Tibial nerve (tissue), 4 donors: ENCODE results near the gene TIMD4. TPM values are rescaled to one million over a fixed set of nuclear protein-coding genes. Genes with fewer than 3 reads are reported as not detected.

ENCODE experiments used
- DNase-seq, 2 donors: peaks; one replicate each; pipeline ENCODE4 v3.0.0-alpha.2; 2019; ENCODE audit warnings: low spot score in 2 of 2
- H3K27ac ChIP-seq, 4 donors: fragments of 200-600 bp; sonication (generic) in 3 of 4; one replicate each; pipeline ENCODE4 v1.5.1; 2017 to 2019; ENCODE audit warnings: mild to moderate bottlenecking in 1 of 4
- H3K27me3 ChIP-seq, 2 donors: fragments of 200-600 bp; sonication (generic) in 1 of 2; one replicate each; pipeline versions ENCODE4 v1.5.1 to v1.6.0; 2017 to 2019
- H3K36me3 ChIP-seq, 3 donors: fragments of 200-600 bp; sonication (generic); one replicate each; pipeline ENCODE4 v1.5.1; 2018 to 2019
- H3K4me1 ChIP-seq, 4 donors: fragments of 200-600 bp; sonication (generic) in 3 of 4; one replicate each; pipeline ENCODE4 v1.5.1; 2017 to 2019
- H3K4me3 ChIP-seq, 4 donors: fragments of 200-600 bp; sonication (generic) in 3 of 4; one replicate each; pipeline ENCODE4 v1.5.1; 2017 to 2019; ENCODE audit warnings: mild to moderate bottlenecking in 1 of 4, moderate library complexity in 1 of 4
- H3K9me3 ChIP-seq, 4 donors: fragments of 200-600 bp; sonication (generic) in 3 of 4; one replicate each; pipeline ENCODE4 v1.5.1; 2017 to 2019
- CTCF ChIP-seq, 5 experiments: fragments of 200-600 bp in 3 of 5; fragments of 450-650 bp in 2 of 5; sonication (generic) in 3 of 5; IDR thresholded peaks; one replicate each; pipeline ENCODE4 v1.5.1; 2016 to 2019; ENCODE audit warnings: antibody characterized with exemption in 5 of 5, mild to moderate bottlenecking in 3 of 5, moderate library complexity in 2 of 5
- EP300 ChIP-seq, 2 donors: sonication (generic); formaldehyde crosslinking; IDR thresholded peaks; one replicate each; pipeline ENCODE4 v1.6.1; 2017; ENCODE audit warnings: antibody characterized with exemption in 2 of 2, mild to moderate bottlenecking in 1 of 2
- POLR2A ChIP-seq, 2 donors: fragments of 450-650 bp; IDR thresholded peaks; one replicate each; pipeline ENCODE4 v1.6.1; 2017; ENCODE audit warnings: antibody characterized with exemption in 2 of 2, mild to moderate bottlenecking in 2 of 2, moderate library complexity in 2 of 2
- WGBS, 2 donors: methylation state at CpG; one replicate each; pipeline ENCODE4 v1.1.5; 2018; 5-methylcytosine and 5-hydroxymethylcytosine counted together
- total RNA-seq, 4 donors: library from RNA; depleted of rRNA; stranded (reverse); fragments of >200 nt; gene quantifications; one replicate each; pipeline ENCODE4 v1.1.0, GENCODE V29; 2016

TIMD4 gene
- total RNA-seq, 4 donors from 2014 or later = not detected

- Histone ChIP-seq H3K27ac (no peak overlapping the region), H3K4me1 (no peaks in the 10 kb centered on the region), H3K36me3 (no peaks in the 10 kb centered on the region), H3K4me3 (no peak overlapping the region), H3K9me3 (no peaks in the 10 kb centered on the region), H3K27me3 (no peaks in the 10 kb centered on the region)
- DNase-seq = no peak
- 74% methylated on average over 3 of the region's 3 CpGs for WGBS, 2 donors
- TF ChIP-seq EP300 (IDR thresholded peaks at IDR 0.05) = no peak
- TF ChIP-seq CTCF (IDR thresholded peaks at IDR 0.05) = no peak
- TF ChIP-seq POLR2A (IDR thresholded peaks at IDR 0.05) = no peak
Observed at GRCh38 chr5:156906807-156907206, 56.2 kb downstream of the TIMD4 start.

- Histone ChIP-seq H3K9me3 (no peaks in the 10 kb centered on the region), H3K4me3 (no peak overlapping the region), H3K27me3 (no peaks in the 10 kb centered on the region), H3K27ac (no peak overlapping the region), H3K4me1 (no peaks in the 10 kb centered on the region), H3K36me3 (no peaks in the 10 kb centered on the region)
- 77% methylated on average over 7 of the region's 7 CpGs for WGBS, 2 donors
- DNase-seq = no peak
- no peak for TF ChIP-seq CTCF (IDR thresholded peaks at IDR 0.05)
- TF ChIP-seq EP300 (IDR thresholded peaks at IDR 0.05) = no peak
- TF ChIP-seq POLR2A (IDR thresholded peaks at IDR 0.05) = no peak
Observed at GRCh38 chr5:156896546-156896945, 66.5 kb downstream of the TIMD4 start.

GRCh38 chr5:156893517-156893916, 69.5 kb downstream of the TIMD4 start:
- Histone ChIP-seq H3K27me3 (no peaks in the 10 kb centered on the region), H3K4me3 (no peak overlapping the region), H3K27ac (no peak overlapping the region), H3K9me3 (no peaks in the 10 kb centered on the region), H3K36me3 (no peaks in the 10 kb centered on the region), H3K4me1 (no peaks in the 10 kb centered on the region)
- no peak for TF ChIP-seq EP300 (IDR thresholded peaks at IDR 0.05)
- no peak for TF ChIP-seq POLR2A (IDR thresholded peaks at IDR 0.05)
- TF ChIP-seq CTCF (IDR thresholded peaks at IDR 0.05) = no peak
- DNase-seq = no peak
- 55 to 65% methylated on average over 1 of the region's 1 CpG for WGBS, 2 donors

GRCh38 chr5:156892864-156893263, 70.2 kb downstream of the TIMD4 start:
- TF ChIP-seq CTCF (IDR thresholded peaks at IDR 0.05) (no peak), EP300 (IDR thresholded peaks at IDR 0.05) (no peak), POLR2A (IDR thresholded peaks at IDR 0.05) (no peak)
- no peak for DNase-seq
- no peak overlapping the region for H3K4me3 ChIP-seq
- 86% methylated on average over 4 of the region's 4 CpGs for WGBS, 2 donors
- no peak overlapping the region for H3K27ac ChIP-seq
- H3K9me3 ChIP-seq = no peaks in the 10 kb centered on the region
- no peaks in the 10 kb centered on the region for H3K36me3 ChIP-seq
- no peaks in the 10 kb centered on the region for H3K27me3 ChIP-seq
- no peaks in the 10 kb centered on the region for H3K4me1 ChIP-seq

GRCh38 chr5:156892223-156892622, 70.8 kb downstream of the TIMD4 start:
- no peak overlapping the region for H3K4me3 ChIP-seq
- no peaks in the 10 kb centered on the region for H3K27me3 ChIP-seq
- WGBS, 2 donors = 76 to 80% methylated on average over 1 of the region's 1 CpG
- TF ChIP-seq POLR2A (IDR thresholded peaks at IDR 0.05) = no peak
- TF ChIP-seq CTCF (IDR thresholded peaks at IDR 0.05) = no peak
- TF ChIP-seq EP300 (IDR thresholded peaks at IDR 0.05) = no peak
- H3K9me3 ChIP-seq = no peaks in the 10 kb centered on the region
- H3K36me3 ChIP-seq = no peaks in the 10 kb centered on the region
- no peak for DNase-seq
- no peak overlapping the region for H3K27ac ChIP-seq
- no peaks in the 10 kb centered on the region for H3K4me1 ChIP-seq
